ENCODE data around the gene SRGAP2. TPM values are rescaled to one million over a fixed set of nuclear protein-coding genes. Genes with fewer than 3 reads are reported as not detected.
"Not testable (repeated sequence)": the region's sequence is repeated elsewhere in the genome, so short reads cannot be mapped to it uniquely, and the experiment has no call there.

Gene SRGAP2
- total RNA-seq, 1 experiment from 2014 or later: 75.0 TPM

GRCh38 chr1:206250953-206251681 lies 47.8 kb downstream of the SRGAP2 start:
- DNase-seq (ENCODE audit: low read depth, low spot score); ATAC-seq; H3K4me3 ChIP-seq (ENCODE audit: low read depth in 2 of 2, low read length in 2 of 2); in situ Hi-C loops (cut with HindIII; ENCODE audit: low pct_unique_long_range_greater_than_20kb, low sequenced_read_pairs); CTCF ChIA-PET; BruUV-seq (replicated peaks); POLR2A ChIA-PET; H3K9me3 ChIP-seq (ENCODE audit: control insufficient read depth, insufficient read depth, low read depth, low read length); intact Hi-C loops (cut with micrococcal nuclease; ENCODE audit: unreplicated experiment); H3K36me3 ChIP-seq (ENCODE audit: control insufficient read depth, insufficient read depth, low read length); H3K27ac ChIP-seq (ENCODE audit: low read length); H3K4me1 ChIP-seq (ENCODE audit: control insufficient read depth, insufficient read depth, low read length); H3K27me3 ChIP-seq (ENCODE audit: control insufficient read depth, insufficient read depth, low read length): not testable (repeated sequence)

DNA sequence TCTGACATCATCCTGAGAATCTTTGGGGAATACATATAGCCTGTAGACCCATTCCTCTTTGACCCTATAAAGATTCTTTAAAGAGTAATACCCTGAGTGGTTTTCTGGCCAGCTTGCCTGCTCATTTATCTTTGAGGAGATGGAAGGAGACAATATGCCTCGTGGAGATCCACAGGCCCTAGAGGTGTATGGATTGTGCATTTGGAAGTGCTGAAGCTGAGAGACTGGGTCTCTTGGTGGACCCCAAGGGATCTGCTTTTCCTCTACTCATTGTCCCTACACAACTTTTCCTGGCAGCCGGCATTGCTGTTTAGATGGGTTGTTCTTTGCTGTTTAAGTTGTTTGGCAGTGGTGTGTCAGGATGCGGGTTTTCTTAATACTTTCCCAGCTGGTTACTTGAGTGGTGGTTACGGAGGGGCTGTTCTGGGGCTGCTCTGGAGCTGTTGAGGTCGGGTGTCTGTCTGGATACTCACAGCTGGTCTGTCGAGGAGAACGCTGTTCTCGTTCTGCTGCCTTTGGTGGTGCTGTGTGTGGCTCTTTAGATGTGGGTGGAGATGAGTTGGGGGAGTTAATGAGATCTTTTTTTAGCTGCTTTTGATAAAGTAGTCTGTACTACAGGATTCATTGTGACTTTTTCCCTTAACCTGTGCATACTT lies 49.5 kb downstream of the SRGAP2 start:
- DNase-seq (ENCODE audit: low read depth, low spot score); in situ Hi-C loops (cut with HindIII; ENCODE audit: low pct_unique_long_range_greater_than_20kb, low sequenced_read_pairs); H3K27me3 ChIP-seq (ENCODE audit: control insufficient read depth, insufficient read depth, low read length); H3K36me3 ChIP-seq (ENCODE audit: control insufficient read depth, insufficient read depth, low read length); ATAC-seq; H3K9me3 ChIP-seq (ENCODE audit: control insufficient read depth, insufficient read depth, low read depth, low read length); H3K4me3 ChIP-seq (ENCODE audit: low read depth in 2 of 2, low read length in 2 of 2); POLR2A ChIA-PET; CTCF ChIA-PET; H3K4me1 ChIP-seq (ENCODE audit: control insufficient read depth, insufficient read depth, low read length); BruUV-seq (replicated peaks); intact Hi-C loops (cut with micrococcal nuclease; ENCODE audit: unreplicated experiment); H3K27ac ChIP-seq (ENCODE audit: low read length): not testable (repeated sequence)

Other genes with a start within 250 kb of the SRGAP2 start
- 0.05 TPM for gene RAB7B, start 200.1 kb upstream of the SRGAP2 start, total RNA-seq (2021; ENCODE audit: unreplicated experiment)
- not detected for gene CTSE, start 179.6 kb upstream of the SRGAP2 start, total RNA-seq (2021; ENCODE audit: unreplicated experiment)
- not detected for gene RHEX, start 150.4 kb upstream of the SRGAP2 start, total RNA-seq (2021; ENCODE audit: unreplicated experiment)
- not detected for gene AVPR1B, start 86.2 kb upstream of the SRGAP2 start, total RNA-seq (2021; ENCODE audit: unreplicated experiment)
- 29.2 TPM for gene FAM72A, start 702 bp upstream of the SRGAP2 start, total RNA-seq (2021; ENCODE audit: unreplicated experiment)

Measured in Panc1 (cell line).